NCI-H2196 treated with DMSO at 0.1 percent for 48 hours (cell line): ENCODE results near the gene C1QL4.
"Not testable (repeated sequence)": the region's sequence is repeated elsewhere in the genome, so short reads cannot be mapped to it uniquely, and the experiment has no call there.

ENCODE experiments used
- DNase-seq: peaks from one replicate; lab custom pipeline; 2025; ENCODE audit not compliant: unreplicated experiment; lab: John Stamatoyannopoulos, UW

The C1QL4 gene

GRCh38 chr12:49336645-49337584 lies at the start of gene C1QL4:
Gene C1QL4, minus strand, starts transcription at chr12:49337188. Its CDS starts 711 bp downstream, at chr12:49336477.
- DNase-seq = peak; percentile 42

DNA sequence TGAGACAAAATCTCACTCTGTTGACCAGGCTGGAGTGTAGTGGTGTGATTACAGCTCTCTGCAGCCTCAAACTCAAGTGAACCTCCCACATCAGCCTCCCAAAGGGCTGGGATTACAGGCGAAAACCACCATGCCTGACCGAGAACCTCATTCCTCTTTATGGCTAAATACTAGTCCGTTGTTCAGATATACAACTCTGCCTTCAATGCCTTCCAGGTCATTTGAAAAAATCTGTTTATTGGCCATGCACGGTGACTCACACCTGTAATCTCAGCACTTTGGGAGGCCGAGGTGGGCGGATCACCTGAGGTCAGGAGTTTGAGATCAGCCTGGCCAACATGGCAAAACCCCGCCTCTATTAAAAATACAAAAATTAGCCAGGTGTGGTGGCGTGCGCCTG lies 43.2 kb upstream of the C1QL4 start:
- not testable (repeated sequence) for DNase-seq

- no peak for DNase-seq
These were observed 40.4 kb upstream of the C1QL4 start for GRCh38 chr12:49377386-49377785.

DNA sequence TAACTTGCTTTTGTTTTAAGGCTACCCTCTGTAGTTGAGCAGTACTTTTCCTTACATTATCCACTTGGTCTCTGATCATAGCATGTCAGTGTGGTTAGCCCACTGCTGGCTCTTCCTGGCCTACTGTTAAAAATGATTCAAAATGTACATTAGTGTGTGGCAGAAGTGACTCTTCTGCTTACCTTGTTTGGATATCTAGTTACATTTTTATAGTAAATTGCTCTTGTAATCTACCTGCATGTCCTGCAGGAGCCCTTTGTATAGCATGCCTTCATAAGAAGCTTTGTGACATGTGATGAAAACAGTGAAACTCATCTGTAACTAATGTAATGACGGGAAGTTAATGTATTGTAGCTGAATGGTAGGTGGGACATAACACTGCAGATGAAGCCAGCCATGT lies 38.4 kb upstream of the C1QL4 start:
- DNase-seq = no peak

- no peak for DNase-seq
These were observed 33.6 kb upstream of the C1QL4 start for GRCh38 chr12:49370539-49370938.

DNA sequence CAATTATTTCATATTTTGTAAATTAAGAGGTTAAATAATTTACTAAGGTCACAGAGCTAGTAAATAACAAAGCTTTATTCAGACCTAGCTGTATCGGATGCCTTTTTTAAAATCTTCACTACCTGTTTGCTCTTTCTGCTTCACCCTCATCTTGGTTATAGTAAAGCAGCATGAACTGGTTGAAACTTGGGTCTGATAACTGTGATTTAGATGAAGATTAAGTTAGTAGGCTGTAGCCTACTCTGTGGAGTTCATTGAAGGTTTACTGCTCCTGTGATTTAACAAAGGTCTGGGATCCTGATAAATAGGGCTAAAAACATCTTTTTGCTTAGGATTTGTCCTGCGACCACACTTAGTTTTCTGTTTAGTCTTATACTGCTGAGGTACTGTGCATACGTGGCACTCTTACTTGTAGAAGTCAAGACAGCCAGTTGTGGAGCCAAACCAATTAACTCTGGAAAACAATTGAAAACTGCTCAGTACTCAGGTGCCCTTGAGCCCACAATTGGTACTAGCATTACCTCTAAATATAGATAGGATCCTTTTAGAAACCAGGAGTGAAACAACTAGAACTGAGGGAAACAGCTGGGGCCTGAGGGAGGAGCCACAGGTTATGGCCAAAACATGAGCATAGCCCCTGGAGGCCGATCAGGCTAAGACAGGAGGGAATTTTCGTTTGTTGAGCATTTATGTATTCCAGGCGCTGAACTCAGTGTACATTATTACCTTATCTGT lies 32.6 kb upstream of the C1QL4 start:
- DNase-seq = peak; percentile 22

DNA sequence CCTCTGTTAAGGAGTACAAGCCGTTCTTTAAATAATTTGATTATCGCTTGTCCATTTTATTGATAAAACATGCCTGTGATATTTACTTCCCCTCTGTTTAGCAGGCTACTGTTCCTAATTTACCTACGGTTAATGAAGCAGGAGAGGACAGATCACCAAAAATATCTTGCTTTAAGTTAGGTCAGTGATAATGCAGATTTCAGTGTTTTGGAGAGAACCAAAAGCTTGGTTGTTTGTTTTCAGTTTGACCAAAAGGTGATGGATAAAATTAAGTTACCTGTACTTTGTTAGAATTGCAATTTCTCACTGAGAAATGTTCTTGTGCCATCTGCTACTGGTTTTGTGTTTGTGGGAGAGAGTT lies 31.2 kb upstream of the C1QL4 start:
- no peak for DNase-seq

- DNase-seq = no peak
These were observed 30.6 kb upstream of the C1QL4 start, which contains the start of gene SPATS2 for GRCh38 chr12:49367381-49368239. Gene SPATS2, plus strand, starts transcription at chr12:49367462. Its CDS starts 93,551 bp downstream, at chr12:49461013.

DNA sequence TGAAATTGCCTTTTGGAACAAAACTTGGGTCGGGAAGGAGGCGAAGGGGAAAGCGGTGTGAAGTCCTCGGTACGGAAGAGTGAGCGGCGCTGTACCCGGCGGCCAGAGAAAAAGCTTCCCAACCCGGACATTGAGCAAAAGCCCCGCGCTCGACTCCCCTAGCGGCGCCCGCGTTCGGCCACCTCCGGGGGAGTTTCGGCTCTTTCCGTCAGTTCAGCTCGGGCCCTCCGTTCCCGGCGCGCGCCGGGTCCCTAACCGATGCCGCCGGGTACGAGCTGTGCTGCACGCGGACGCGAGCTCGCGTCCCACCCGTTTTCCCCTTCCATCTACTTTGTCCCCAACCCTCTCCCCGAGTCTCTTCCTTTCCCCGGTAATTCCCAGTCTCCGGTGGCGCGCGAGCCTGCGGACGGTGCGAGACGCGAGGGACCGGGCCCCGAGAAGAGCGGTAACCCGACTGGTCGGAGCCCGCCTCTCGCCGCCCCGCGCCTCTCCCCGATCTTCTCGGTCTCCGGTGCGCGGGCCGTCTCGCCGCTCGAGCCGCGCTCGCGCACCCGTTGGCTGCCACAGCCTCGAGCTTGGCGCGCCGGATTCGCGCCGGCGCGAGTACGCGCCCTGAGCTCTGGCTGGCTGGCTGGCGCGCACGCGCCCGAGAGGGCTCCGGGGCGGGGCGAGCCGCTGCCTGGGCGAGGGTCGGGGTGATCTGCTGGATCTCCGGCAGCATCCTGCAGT lies 29.8 kb upstream of the C1QL4 start:
- DNase-seq = peak; percentile 89

- no peak for DNase-seq
These were observed 29.2 kb upstream of the C1QL4 start for GRCh38 chr12:49366096-49366651.

DNA sequence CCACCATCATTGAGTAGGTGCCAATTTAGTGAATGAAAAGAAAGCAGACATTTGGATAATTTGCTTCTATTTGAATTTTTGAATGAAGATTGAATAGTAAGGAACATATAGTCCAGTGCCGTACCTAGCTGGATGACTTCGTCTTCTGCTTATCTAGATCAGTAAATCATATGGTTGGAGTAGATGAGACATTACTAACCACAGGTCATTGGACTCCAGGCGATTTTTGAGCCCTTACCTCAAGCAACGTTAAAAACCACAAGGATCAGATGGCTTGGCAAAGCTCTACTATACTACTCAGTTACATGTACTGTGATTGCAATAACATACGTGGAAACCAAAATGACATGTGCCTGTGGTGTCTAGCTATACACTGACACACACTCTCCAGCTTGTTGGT lies 28.6 kb upstream of the C1QL4 start:
- DNase-seq = no peak

DNA sequence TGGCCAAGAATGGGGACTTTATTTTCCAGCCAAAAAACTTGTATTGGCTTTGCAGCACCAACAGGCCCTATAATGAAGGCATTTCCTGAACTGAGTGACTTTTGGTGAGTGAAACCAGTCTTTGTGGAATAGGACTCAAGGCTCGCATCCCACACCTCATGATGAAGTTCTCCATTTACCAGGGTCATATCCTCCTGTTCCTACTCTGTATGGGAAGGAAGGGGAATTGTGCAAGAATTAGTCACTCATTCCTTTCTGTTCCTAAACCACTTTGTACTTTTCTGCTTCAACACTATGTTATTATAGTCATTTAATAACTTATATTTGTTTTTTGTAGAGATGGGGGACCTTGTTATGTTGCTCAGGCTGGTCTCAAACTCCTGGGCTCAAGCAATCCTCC lies 28.0 kb upstream of the C1QL4 start:
- DNase-seq = no peak

DNA sequence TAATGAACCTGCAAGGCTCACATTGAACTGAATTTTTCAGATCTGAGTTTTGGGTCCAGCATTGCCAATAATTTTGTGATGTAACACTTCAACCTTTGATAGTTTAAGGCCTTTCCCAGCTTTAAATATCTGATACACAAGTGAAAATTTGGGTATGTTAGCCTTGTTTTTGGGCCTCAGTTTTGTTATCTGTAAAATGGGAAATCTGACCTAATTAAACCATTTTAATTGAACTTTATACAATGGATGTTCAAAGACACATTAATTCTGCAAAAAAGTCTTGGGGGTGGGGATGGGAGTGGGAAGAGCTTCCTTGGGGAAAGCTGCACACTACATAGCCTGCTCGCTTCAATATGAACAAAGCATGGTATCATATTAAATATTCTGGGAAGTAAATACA lies 25.1 kb upstream of the C1QL4 start:
- no peak for DNase-seq

DNA sequence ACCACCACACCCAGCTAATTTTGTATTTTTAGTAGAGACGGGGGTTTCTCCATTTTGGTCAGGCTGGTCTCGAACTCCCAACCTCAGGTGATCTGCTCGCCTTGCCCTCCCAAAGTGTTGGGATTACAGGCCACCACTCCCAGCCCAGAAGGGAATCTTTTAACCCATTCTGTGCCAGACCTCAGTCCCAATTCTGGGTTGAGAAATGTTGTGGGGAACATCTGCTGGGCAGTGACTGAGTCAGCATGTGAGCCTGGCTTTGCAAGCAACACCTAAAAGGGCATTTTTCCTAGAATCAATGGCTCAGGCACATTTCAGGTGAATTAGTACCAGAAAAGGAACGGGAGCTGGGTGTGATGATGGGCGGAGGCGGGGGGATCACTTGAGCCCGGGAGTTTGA lies 22.7 kb upstream of the C1QL4 start:
- DNase-seq = no peak

DNA sequence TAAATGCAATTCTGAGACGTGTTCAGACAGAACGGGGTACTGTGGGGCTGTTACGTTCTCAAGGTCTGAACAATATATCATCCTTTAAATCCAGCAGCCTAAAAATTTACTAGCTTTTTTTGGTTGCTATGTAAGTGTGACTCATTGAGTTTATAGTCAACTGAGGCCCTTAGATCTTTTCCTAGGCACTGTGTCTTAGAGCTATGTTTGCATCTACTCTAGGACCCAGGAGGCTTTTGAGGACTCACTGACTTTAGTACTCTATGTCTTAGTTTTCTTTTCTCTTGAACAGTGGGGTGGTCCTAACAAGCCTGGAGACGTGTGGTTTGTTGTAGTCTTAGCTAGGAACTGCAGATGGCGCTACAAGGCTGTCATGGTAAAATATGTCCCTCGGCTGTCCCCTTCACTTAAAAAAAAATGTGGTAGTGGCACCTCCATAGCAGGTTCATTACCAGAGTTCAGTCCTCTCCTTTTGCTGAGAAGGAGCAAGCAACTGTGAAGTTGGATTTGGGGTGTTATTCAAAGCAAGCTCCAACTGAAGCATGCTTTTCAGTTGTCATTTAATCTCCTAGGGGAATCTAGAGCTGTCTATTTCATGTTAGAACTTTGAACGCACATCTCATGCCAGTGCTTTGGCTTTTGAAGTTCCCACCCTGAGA lies 21.6 kb upstream of the C1QL4 start:
- peak; percentile 38 for DNase-seq

GRCh38 chr12:49357103-49357678 lies 20.2 kb upstream of the C1QL4 start:
- DNase-seq = no peak

- DNase-seq = no peak
These were observed 18.9 kb upstream of the C1QL4 start for GRCh38 chr12:49355913-49356312.

DNA sequence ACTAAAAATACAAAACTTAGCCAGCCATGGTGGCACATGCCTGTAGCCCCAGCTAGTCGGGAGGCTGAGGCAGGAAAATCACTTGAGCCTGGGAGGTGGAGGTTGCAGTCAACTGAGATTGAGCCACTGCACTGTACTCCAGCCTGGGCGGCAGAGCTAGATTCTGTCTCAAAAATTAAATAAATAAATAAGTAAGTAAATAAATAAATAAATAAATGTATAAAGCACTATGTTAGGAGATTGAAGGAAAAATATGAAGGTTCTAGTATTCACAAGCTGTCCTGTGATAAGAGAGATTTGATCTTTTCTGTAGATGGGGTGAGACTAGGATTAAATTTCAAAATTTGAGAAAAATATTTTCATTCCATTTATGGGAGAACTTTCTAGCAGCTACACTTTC lies 15.4 kb upstream of the C1QL4 start:
- DNase-seq = no peak

GRCh38 chr12:49349266-49349665 lies 12.3 kb upstream of the C1QL4 start:
- DNase-seq = no peak
